SU-DHL-6 (cell line): Measurements from ENCODE around the gene TNFRSF25.
"Not testable (repeated sequence)": the region's sequence is repeated elsewhere in the genome, so short reads cannot be mapped to it uniquely, and the experiment has no call there.

ENCODE experiments used
- H2AFZ ChIP-seq: fragments of 200-600 bp; sonication (generic); 2 replicates; pipeline ENCODE4 v1.6.1; 2014; ENCODE audit warnings: low read depth, mild to moderate bottlenecking, moderate library complexity, mixed read lengths, antibody characterized with exemption, low read length; ENCODE audit not compliant: severe bottlenecking
- H3F3A ChIP-seq: fragments of 200-600 bp; shearing (Covaris generic); 2 replicates; pipeline ENCODE4 v1.6.0; 2016; ENCODE audit warnings: antibody characterized with exemption, mild to moderate bottlenecking; ENCODE audit not compliant: insufficient read depth
- H3K27ac ChIP-seq: fragments of 200-600 bp; sonication (generic); 2 replicates; pipeline ENCODE4 v1.5.1; 2016; ENCODE audit warnings: low read depth, mild to moderate bottlenecking, low read length, moderate library complexity, mixed read lengths
- H3K27me3 ChIP-seq: fragments of 200-600 bp; sonication (generic), shearing (Covaris generic); 2 replicates; pipeline ENCODE4 v1.6.0; 2014; ENCODE audit warnings: mild to moderate bottlenecking, low read length
- H3K36me3 ChIP-seq: fragments of 200-600 bp; sonication (generic); 2 replicates; pipeline ENCODE4 v1.6.1; 2014; ENCODE audit warnings: mild to moderate bottlenecking, low read length, mixed read lengths
- H3K4me2 ChIP-seq: fragments of 300-600, 200-600 bp; shearing (Covaris generic), sonication (generic); 2 replicates; pipeline ENCODE4 v1.6.0; 2014; ENCODE audit warnings: low read length, low read depth, mild to moderate bottlenecking; ENCODE audit not compliant: poor library complexity, severe bottlenecking
- H3K4me3 ChIP-seq: fragments of 200-600 bp; sonication (generic); 2 replicates; pipeline ENCODE4 v1.5.1; 2014; ENCODE audit warnings: antibody characterized with exemption, low read length, mild to moderate bottlenecking, mixed read lengths; ENCODE audit not compliant: insufficient read depth, poor library complexity, severe bottlenecking
- H3K79me2 ChIP-seq: fragments of 200-600 bp; sonication (generic); 2 replicates; pipeline ENCODE4 v1.6.1; 2014; ENCODE audit warnings: mild to moderate bottlenecking, low read length, moderate library complexity; ENCODE audit not compliant: insufficient read depth
- H3K9ac ChIP-seq: fragments of 200-600 bp; sonication (generic); 2 replicates; pipeline ENCODE4 v1.7.0; 2014; ENCODE audit warnings: mild to moderate bottlenecking, low read length
- H3K9me2 ChIP-seq: fragments of 200-600 bp; sonication (generic); replicated peaks from 2 replicates; pipeline ENCODE4 v1.6.1; 2014; ENCODE audit warnings: low read length; ENCODE audit not compliant: insufficient read depth
- H3K9me3 ChIP-seq: fragments of 200-600 bp; sonication (generic); 2 replicates; pipeline ENCODE4 v1.6.1; 2014; ENCODE audit warnings: low read length, mixed read lengths; ENCODE audit not compliant: insufficient read depth
- H4K20me1 ChIP-seq: fragments of 200-600 bp; sonication (generic); 2 replicates; pipeline ENCODE4 v1.6.1; 2014; ENCODE audit warnings: low read depth, mild to moderate bottlenecking, antibody characterized with exemption, low read length, moderate library complexity, mixed read lengths
- CTCF ChIP-seq: fragments of 200-600 bp; sonication (generic); IDR thresholded peaks from one replicate; pipeline ENCODE4 v1.5.1; 2017; ENCODE audit warnings: antibody characterized with exemption, mild to moderate bottlenecking, low read length, moderate library complexity; ENCODE audit not compliant: insufficient read depth, poor library complexity, severe bottlenecking
- EZH2phosphoT487 ChIP-seq: fragments of 200-600 bp; sonication (generic), shearing (Covaris generic); conservative IDR thresholded peaks from 2 replicates; pipeline ENCODE4 v1.6.1; 2018; ENCODE audit warnings: mild to moderate bottlenecking, antibody characterized with exemption, low read length, moderate library complexity, mixed read lengths

TNFRSF25 gene

GRCh38 chr1:6454856-6455751, 10.9 kb downstream of the TNFRSF25 start:
- Histone ChIP-seq H3K27me3 (no peaks in the 10 kb centered on the region), H3K4me2 (no peak overlapping the region), H3K79me2 (no peaks in the 10 kb centered on the region), H3K27ac (no peak overlapping the region), H2AFZ (no peak overlapping the region), H3K9ac (no peak overlapping the region), H4K20me1 (no peaks in the 10 kb centered on the region), H3K9me3 (no peaks in the 10 kb centered on the region), H3K9me2 (no peaks in the 10 kb centered on the region), H3K4me3 (no peak overlapping the region), H3F3A (no peaks in the 10 kb centered on the region), H3K36me3 (no peaks in the 10 kb centered on the region)
- TF ChIP-seq EZH2phosphoT487 (no peak), CTCF (no peak)

GRCh38 chr1:6453895-6454855, 11.8 kb downstream of the TNFRSF25 start:
- H3K79me2 ChIP-seq, H3K36me3 ChIP-seq, H3K27me3 ChIP-seq, H4K20me1 ChIP-seq, H3K27ac ChIP-seq, H3K4me3 ChIP-seq, H3K9ac ChIP-seq, H3K9me2 ChIP-seq, H3K4me2 ChIP-seq, H3K9me3 ChIP-seq, H2AFZ ChIP-seq, H3F3A ChIP-seq: not testable (repeated sequence)

GRCh38 chr1:6450943-6451373, 15.0 kb downstream of the TNFRSF25 start:
- TF ChIP-seq CTCF: no peak
- no peak for TF ChIP-seq EZH2phosphoT487
- no peak overlapping the region for H3K9ac ChIP-seq
- H3K4me3 ChIP-seq: no peak overlapping the region
- H4K20me1 ChIP-seq: no peaks in the 10 kb centered on the region
- H3K9me2 ChIP-seq: no peaks in the 10 kb centered on the region
- H3K27me3 ChIP-seq: no peaks in the 10 kb centered on the region
- no peak overlapping the region for H3K4me2 ChIP-seq
- H3F3A ChIP-seq: no peaks in the 10 kb centered on the region
- H3K9me3 ChIP-seq: no peaks in the 10 kb centered on the region
- H3K27ac ChIP-seq: no peak overlapping the region
- no peaks in the 10 kb centered on the region for H3K79me2 ChIP-seq
- no peaks in the 10 kb centered on the region for H3K36me3 ChIP-seq
- no peak overlapping the region for H2AFZ ChIP-seq

DNA sequence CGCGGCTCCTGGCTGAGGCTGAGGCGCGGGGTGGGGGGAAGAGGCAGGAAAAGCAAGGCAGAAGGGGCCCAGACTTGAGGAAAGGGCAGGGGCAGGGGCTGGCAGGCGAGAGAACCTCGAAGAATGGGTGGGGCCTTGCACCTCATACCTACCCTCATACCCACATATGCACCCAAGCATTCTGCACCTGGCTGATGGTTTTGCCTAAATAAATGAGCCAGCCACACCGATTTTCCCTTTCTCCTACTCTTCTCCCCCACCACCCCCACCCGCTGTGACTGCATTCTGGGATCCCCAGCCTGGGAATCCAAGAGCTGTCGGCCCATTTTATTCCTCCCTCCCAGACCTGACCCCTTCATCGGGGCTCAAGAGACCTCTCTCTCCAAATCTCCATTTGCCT, 15.5 kb downstream of the TNFRSF25 start:
- H3F3A ChIP-seq, H3K4me3 ChIP-seq, H3K79me2 ChIP-seq, H2AFZ ChIP-seq, H3K27ac ChIP-seq, H3K27me3 ChIP-seq, H3K36me3 ChIP-seq, H3K9ac ChIP-seq, H3K9me3 ChIP-seq, H3K9me2 ChIP-seq, H4K20me1 ChIP-seq, H3K4me2 ChIP-seq: not testable (repeated sequence)
